Measurements from ENCODE around the gene MLH3.

- TF ChIP-seq CTCF (IDR thresholded peaks at IDR 0.05) (no peak), POLR2A (IDR thresholded peaks at IDR 0.05; ENCODE audit: low read depth) (no peak)
Observed at GRCh38 chr14:75040507-75040906, 10.8 kb downstream of the MLH3 start.

Data from esophagus muscularis mucosa (tissue), 3 donors.